ENCODE data around the gene RPP25.

DNA sequence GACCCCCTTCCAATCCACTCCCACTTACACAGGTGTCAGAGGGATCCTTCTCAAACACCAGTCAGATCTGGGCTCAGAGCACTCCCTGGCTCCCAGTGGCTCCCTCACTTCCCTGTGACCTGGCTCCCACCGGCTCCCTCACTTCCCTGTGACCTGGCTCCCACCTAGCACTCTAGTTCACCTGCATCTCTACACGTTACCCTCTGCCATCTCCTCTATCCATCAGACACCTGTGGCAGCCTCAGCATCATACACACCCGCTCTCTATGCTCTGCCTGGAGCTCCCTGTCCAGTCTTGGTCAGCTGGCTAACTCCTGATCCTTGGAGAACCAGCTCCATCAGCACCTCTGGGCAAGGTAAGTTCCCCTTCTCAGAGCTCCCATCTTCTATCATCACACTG lies 5.6 kb downstream of the RPP25 start:
- no peak for TF ChIP-seq POLR2A (IDR thresholded peaks at IDR 0.05)
- TF ChIP-seq CTCF (IDR thresholded peaks at IDR 0.05), result no peak
